Breast epithelium (tissue), 4 donors: Measurements from ENCODE around the gene ANXA9. TPM values are rescaled to one million over a fixed set of nuclear protein-coding genes. Genes with fewer than 3 reads are reported as not detected.

Experiments used
- DNase-seq, 2 donors: peaks; one replicate each; pipeline ENCODE4 v3.0.0-alpha.2; 2019; ENCODE audit warnings: low spot score in 2 of 2
- H3K27ac ChIP-seq, 2 donors: fragments of 200-600 bp; sonication (generic) in 1 of 2; one replicate each; pipeline ENCODE4 v1.5.1; 2016 to 2019; ENCODE audit warnings: mild to moderate bottlenecking in 1 of 2
- H3K27me3 ChIP-seq, 2 donors: fragments of 200-600 bp; sonication (generic) in 1 of 2; one replicate each; pipeline versions ENCODE4 v1.5.1 to v1.6.0; 2017 to 2019; ENCODE audit warnings: control low read depth in 1 of 2, mild to moderate bottlenecking in 1 of 2
- H3K36me3 ChIP-seq: fragments of 200-600 bp; one replicate; pipeline ENCODE4 v1.5.1; 2019
- H3K4me1 ChIP-seq, 2 donors: fragments of 200-600 bp; sonication (generic); one replicate each; pipeline ENCODE4 v1.5.1; 2016 to 2019; ENCODE audit warnings: control low read depth in 1 of 2
- H3K4me3 ChIP-seq, 3 donors: fragments of 200-600 bp; sonication (generic); 1 replicate in 2 of 3; 2 replicates in 1 of 3; pipeline ENCODE4 v1.5.1; 2016 to 2019; ENCODE audit warnings: mild to moderate bottlenecking in 3 of 3, moderate library complexity in 2 of 3
- H3K9me3 ChIP-seq, 2 donors: fragments of 200-600 bp; sonication (generic) in 1 of 2; one replicate each; pipeline ENCODE4 v1.5.1; 2016 to 2019; ENCODE audit warnings: control low read depth in 1 of 2
- POLR2A ChIP-seq: fragments of 450-650 bp; IDR thresholded peaks from one replicate; pipeline ENCODE4 v1.6.1; 2016; ENCODE audit warnings: antibody characterized with exemption, mild to moderate bottlenecking, moderate library complexity
- POLR2AphosphoS5 ChIP-seq, 3 donors: sonication (generic); formaldehyde crosslinking; IDR thresholded peaks; one replicate each; pipeline ENCODE4 v1.6.1; 2017; ENCODE audit warnings: antibody characterized with exemption in 3 of 3
- intact Hi-C: fragments of 100-400 bp; cut with DNase I; formaldehyde crosslinking; loops from one replicate; pipeline ENCODE4 v1.15.1; 2023; ENCODE audit warnings: low total_unique reads
- total RNA-seq, 3 donors: library from RNA; depleted of rRNA; stranded (reverse); fragments of >200 nt; gene quantifications; one replicate each; pipeline ENCODE4 v1.1.0, GENCODE V29; 2016
- TF ChIP-seq, protein P1 (sequence below), 3 donors: fragments of 450-650 bp; IDR thresholded peaks; one replicate each; pipeline ENCODE4 v1.5.1; 2016 to 2017; ENCODE audit warnings: antibody characterized with exemption in 3 of 3, mild to moderate bottlenecking in 3 of 3, moderate library complexity in 3 of 3

The ANXA9 gene
- total RNA-seq, 3 donors from 2014 or later, result 3.6 to 13.0 TPM; not detected in 1

DNA sequence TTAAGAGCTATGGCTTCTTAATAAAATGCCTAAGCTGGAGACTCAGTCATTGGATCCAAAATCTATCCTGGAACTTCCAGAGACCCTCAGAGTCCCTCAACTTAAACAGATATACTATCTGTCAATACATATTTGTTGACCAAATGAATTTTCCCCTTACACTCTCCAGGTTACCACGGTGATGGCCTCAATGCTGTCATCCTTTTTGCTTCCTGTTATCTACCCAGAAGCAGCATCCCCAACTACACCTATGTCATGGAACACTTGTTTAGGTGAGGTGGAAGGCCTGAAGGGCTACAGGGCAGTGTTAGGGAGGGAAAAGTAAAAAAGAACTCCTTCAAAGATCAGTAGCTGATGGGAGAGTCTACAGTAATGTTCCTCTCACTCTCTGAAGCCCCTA is 61.1 kb downstream of the ANXA9 start:
- intact Hi-C loops, result no loop called here
- TF ChIP-seq POLR2AphosphoS5 (IDR thresholded peaks at IDR 0.05) (no peak), POLR2A (no peak)
- TF ChIP-seq, protein P1, sequence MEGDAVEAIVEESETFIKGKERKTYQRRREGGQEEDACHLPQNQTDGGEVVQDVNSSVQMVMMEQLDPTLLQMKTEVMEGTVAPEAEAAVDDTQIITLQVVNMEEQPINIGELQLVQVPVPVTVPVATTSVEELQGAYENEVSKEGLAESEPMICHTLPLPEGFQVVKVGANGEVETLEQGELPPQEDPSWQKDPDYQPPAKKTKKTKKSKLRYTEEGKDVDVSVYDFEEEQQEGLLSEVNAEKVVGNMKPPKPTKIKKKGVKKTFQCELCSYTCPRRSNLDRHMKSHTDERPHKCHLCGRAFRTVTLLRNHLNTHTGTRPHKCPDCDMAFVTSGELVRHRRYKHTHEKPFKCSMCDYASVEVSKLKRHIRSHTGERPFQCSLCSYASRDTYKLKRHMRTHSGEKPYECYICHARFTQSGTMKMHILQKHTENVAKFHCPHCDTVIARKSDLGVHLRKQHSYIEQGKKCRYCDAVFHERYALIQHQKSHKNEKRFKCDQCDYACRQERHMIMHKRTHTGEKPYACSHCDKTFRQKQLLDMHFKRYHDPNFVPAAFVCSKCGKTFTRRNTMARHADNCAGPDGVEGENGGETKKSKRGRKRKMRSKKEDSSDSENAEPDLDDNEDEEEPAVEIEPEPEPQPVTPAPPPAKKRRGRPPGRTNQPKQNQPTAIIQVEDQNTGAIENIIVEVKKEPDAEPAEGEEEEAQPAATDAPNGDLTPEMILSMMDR (IDR thresholded peaks at IDR 0.05), result no peak
- DNase-seq, result no peak
- H3K36me3 ChIP-seq, result no peaks in the 10 kb centered on the region
- H3K27me3 ChIP-seq, result no peaks in the 10 kb centered on the region
- no peak overlapping the region for H3K4me3 ChIP-seq
- no peaks in the 10 kb centered on the region for H3K9me3 ChIP-seq
- no peak overlapping the region for H3K27ac ChIP-seq
- H3K4me1 ChIP-seq, result no peaks in the 10 kb centered on the region

Other genes with a start within 250 kb of the ANXA9 start
- 100 to 1,000 TPM in 2 of 3 donors, 10 to 100 TPM in 1; 36.1 to 218 (median 153) TPM for gene CTSS, start 216.5 kb upstream of the ANXA9 start, total RNA-seq
- 100 to 1,000 TPM; 111 to 590 (median 204) TPM for gene CTSK, start 174.0 kb upstream of the ANXA9 start, total RNA-seq
- 10 to 100 TPM; 62.5 to 76.5 (median 72.1) TPM for gene ARNT, start 105.7 kb upstream of the ANXA9 start, total RNA-seq
- gene CTXND2, start 95.2 kb upstream of the ANXA9 start, total RNA-seq, result not detected
- 10 to 100 TPM; 33.4 to 44.6 (median 41.0) TPM for gene SETDB1, start 55.9 kb upstream of the ANXA9 start, total RNA-seq
- 100 to 1,000 TPM; 121 to 131 (median 128) TPM for gene CERS2, start 7.5 kb upstream of the ANXA9 start, total RNA-seq
- 10 to 100 TPM; 26.2 to 33.5 (median 26.5) TPM for gene MINDY1, start 24.6 kb downstream of the ANXA9 start, total RNA-seq
- gene PRUNE1, start 26.2 kb downstream of the ANXA9 start, total RNA-seq, result 10 to 100 TPM; 21.6 to 34.1 (median 32.8) TPM
- gene BNIPL, start 54.3 kb downstream of the ANXA9 start, total RNA-seq, result 10 to 100 TPM in 2 of 3 donors, under 1 TPM in 1; 0.16 to 47.1 (median 17.0) TPM
- 1 to 10 TPM; 4.6 to 8.3 (median 7.6) TPM for gene C1orf56, start 65.5 kb downstream of the ANXA9 start, total RNA-seq
- 100 to 1,000 TPM in 1 of 3 donors, 10 to 100 TPM in 2; 49.4 to 130 (median 85.9) TPM for gene CDC42SE1, start 77.3 kb downstream of the ANXA9 start, total RNA-seq
- 1 to 10 TPM in 2 of 3 donors, under 1 TPM in 1; 0.16 to 1.9 (median 1.3) TPM for gene MLLT11, start 78.1 kb downstream of the ANXA9 start, total RNA-seq
- 10 to 100 TPM; 19.5 to 32.0 (median 20.6) TPM for gene GABPB2, start 88.5 kb downstream of the ANXA9 start, total RNA-seq
- gene SEMA6C, start 164.3 kb downstream of the ANXA9 start, total RNA-seq, result 1 to 10 TPM; 2.9 to 6.4 (median 5.2) TPM
- gene TNFAIP8L2, start 174.4 kb downstream of the ANXA9 start, total RNA-seq, result 1 to 10 TPM; 5.6 to 6.9 (median 5.7) TPM
- 10 to 100 TPM; 11.7 to 17.0 (median 14.8) TPM for gene LYSMD1, start 183.6 kb downstream of the ANXA9 start, total RNA-seq
- gene SCNM1, start 183.9 kb downstream of the ANXA9 start, total RNA-seq, result 10 to 100 TPM; 14.9 to 23.8 (median 23.6) TPM
- under 1 TPM in 1 of 3 donors, not detected in 2; 0.73 TPM for gene TMOD4, start 193.7 kb downstream of the ANXA9 start, total RNA-seq
- gene VPS72, start 207.9 kb downstream of the ANXA9 start, total RNA-seq, result 10 to 100 TPM; 34.6 to 49.0 (median 34.7) TPM
- 10 to 100 TPM; 38.1 to 87.2 (median 61.6) TPM for gene PIP5K1A, start 216.3 kb downstream of the ANXA9 start, total RNA-seq